H54 (cell line): ENCODE results near the gene IER5L.

Experiments
- DNase-seq: peaks from one replicate; pipeline ENCODE4 v3.0.0; 2011; ENCODE audit warnings: low spot score, mixed read lengths; ENCODE audit not compliant: insufficient read length
- FAIRE-seq: peaks from 3 replicates; lab custom pipeline; 2011; peaks lifted over from hg19 to GRCh38; lab: Jason Lieb, UNC
- POLR2A ChIP-seq: IDR thresholded peaks from 2 replicates; pipeline ENCODE4 v1.6.1; 2011; ENCODE audit warnings: low read depth, mild to moderate bottlenecking, low read length

IER5L gene

DNA sequence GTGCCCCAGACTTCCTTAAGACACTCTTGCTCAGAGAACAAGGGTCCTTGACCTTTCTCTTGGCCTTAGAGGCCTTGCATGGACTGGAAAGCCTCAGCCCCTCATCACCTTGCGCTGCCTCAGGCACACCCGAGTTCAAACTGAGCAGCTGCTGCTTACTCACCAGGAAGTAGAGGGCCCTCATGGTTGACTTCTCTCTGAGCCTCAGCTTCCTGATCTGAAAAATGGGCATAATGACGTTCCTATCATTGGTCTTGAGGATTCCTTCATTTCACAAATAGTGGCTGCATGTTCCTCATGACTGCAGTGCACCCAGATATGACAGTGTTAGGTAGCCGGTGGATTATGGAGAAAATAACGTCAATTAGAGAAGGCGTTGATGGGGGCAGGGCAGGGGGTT, 28.6 kb downstream of the IER5L start:
- no peak for FAIRE-seq
- DNase-seq: no peak
- TF ChIP-seq POLR2A: no peak

DNA sequence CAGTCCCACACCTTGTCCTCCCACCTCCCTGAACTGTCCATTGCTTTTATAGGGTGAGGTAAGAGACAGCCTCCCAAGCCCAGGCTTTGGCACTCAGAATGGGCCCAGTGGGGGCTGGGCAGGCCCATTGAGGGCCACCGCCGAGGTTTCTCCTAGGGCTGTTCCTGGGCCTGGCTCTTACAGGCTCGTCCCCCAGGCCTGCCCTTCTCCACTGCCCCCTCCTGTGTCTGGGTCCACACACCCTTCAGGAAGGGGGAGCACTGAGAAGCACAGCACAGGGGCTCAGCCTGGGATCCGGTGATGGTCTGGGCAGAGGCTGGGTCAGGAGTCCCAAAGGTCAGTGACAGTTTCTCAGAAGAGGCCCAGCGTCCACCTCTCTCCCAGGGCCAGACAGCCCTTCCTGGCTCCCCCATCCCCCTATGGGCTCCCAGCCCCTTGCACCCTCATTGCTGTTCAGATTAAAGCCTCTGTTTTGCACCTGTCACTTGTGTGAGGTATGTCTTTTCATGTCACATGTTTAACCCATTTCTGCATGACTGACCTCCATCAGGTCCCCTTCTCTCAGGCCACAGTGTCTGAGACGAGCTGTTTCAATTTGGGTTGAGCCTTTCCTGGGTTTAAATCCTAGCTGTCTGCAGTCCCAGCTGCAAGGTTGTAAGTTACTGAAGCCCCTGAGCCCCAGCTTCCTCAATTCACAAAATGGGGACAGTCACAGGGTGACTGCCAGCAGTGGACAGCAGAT, 29.4 kb downstream of the IER5L start:
- FAIRE-seq: no peak
- no peak for DNase-seq
- TF ChIP-seq POLR2A: no peak

DNA sequence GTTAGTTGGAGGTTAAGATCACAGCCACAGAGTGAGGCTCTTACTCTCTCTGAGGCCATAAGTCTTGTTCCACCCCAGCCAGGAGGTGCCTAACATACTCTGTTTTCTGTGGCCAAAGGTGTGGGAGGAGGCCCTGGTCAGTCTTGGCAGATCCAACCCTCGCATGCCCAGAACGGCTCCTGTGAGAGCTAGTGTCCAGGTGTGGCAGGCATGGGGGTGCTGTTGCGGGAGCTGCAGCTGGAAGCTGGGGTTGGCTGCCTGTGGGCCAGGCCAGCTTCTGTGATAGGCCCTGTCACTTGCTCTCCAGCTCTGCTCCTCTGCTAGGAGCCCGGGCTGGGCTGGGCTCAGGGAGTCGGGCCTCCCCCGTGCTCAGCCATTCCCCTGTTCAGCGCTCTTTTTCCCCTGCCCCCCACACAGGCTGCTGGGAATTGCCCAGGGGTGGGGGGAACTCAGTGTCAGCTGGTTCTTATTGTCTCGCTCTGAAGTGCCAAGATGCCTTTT, 31.6 kb downstream of the IER5L start:
- TF ChIP-seq POLR2A: no peak
- DNase-seq (no peak), FAIRE-seq (no peak)

DNA sequence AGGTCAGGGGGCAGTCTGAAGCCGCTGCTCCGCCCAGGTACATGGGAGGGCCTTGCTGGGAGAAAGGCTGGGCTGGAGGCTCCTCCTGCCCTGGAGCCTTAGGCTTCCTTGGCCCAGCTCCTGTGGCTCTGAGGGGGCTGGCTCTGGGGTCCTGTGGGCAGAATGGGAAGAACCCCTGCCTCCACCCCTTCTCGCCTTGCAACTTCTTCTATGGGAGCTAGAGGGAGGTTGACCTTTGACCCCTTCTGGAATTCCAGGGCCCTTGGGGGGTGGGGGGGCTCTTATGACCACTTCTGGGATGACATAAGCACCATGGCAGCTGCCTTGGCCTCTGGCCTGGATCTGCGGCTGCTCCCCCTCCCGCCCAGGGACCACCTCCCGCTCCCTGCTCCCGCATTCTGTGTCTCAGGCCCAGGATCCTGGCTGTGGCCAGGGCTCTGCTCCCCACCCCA, 32.2 kb downstream of the IER5L start:
- FAIRE-seq (no peak), DNase-seq (no peak)
- TF ChIP-seq POLR2A: no peak

DNA sequence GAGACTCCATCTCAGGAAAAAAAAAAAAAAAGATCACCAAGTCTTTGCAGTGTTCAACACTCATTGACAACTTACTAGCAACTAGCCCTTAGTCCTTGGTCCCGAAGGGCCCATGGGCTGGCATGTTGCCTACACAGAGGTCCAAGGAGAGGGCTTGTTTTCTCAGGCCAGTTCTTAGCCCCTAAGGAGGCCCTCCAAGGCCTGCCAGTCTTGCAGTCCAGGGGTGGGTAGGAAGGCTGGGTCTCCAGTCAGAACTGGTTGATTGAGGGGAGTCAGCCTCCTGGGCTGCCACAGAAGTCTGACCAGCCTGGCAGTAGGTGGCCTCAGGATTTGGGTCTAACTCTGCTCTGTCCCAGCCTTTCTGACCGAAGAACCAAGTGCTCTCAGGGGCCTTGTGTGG, 32.7 kb downstream of the IER5L start:
- TF ChIP-seq POLR2A: no peak
- FAIRE-seq: no peak
- no peak for DNase-seq

DNA sequence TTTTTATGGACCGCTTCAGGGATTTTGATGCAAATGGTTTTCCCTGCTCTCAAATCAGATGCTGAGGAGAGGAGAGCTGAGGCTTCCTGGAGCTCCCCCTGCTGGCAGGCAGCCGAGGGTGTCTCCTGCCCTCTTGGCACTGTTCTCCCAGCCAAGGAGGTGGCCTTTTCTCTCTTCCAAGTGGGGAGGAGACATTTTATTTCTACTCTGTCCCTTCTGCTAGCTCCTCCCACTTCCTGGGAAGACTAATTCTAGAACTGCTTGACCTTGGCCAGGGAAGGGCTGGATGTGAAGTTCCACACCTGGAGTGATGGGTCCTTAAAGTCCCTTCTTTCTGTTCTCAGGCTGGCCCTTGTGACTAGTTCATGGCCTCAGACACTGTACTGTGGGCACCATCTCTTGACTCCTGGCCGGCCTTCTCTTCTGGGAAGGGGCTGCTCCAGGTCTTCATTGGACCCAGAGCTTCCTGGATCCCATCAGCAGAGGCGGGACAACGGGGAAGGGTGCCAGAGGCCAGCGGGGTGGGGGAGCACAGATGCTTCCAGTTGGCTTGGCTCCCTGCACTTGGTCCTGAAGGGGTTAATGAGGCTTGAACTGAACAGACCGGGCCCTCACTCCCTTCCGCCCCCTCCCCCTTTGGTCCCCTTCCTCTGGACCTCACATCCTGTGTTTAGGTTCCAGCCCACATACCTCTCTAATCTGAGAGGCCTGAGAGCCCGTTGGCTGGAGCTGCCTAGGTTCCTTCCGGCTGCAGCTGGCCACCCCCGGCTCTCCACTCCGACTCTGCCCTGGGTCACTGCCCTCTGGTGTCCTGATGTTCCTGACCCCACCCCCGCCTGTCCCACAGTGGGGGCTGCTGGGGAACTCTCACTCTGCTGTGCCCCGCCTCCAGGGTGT, 34.8 kb downstream of the IER5L start:
- TF ChIP-seq POLR2A: no peak
- DNase-seq (peak; percentile 70), FAIRE-seq (no peak)

DNA sequence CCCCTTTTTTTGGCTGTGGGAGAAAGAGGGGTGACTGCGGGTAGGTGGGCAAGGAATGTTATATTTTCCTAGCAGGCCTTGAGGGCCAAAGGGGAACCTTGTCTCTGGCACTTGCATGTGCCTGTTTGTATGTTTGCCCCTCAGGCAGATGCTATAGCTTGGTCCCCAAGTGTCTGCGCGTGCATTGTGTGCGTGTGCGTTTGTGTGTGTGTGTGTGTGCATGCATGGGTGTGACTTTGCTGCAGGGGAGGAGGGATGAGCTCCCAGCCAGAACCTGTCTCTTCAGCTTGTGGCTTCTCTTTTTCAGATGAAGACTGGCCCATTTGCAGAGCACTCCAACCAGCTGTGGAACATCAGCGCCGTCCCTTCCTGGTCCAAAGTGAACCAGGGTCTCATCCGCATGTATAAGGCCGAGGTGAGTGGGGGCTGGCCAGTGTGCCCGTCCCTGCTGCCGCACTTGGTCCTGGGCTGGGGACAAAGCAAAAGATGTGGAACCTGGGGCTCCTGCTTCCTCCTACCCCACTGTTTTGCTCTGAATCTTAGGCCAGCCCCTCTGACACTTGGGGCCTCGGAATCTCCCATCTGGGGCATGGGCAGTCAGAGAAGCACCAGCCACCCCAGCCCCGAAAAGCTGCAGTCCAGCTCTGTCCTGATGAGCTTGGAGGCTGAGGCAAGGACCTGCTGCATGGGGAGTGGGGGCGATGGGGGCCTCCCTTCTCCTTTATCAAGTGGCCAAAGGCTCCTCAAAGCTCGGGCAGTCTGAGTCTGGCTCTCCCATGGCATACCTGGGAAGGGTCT, 35.7 kb downstream of the IER5L start:
- no peak for TF ChIP-seq POLR2A
- FAIRE-seq (no peak), DNase-seq (no peak)

DNA sequence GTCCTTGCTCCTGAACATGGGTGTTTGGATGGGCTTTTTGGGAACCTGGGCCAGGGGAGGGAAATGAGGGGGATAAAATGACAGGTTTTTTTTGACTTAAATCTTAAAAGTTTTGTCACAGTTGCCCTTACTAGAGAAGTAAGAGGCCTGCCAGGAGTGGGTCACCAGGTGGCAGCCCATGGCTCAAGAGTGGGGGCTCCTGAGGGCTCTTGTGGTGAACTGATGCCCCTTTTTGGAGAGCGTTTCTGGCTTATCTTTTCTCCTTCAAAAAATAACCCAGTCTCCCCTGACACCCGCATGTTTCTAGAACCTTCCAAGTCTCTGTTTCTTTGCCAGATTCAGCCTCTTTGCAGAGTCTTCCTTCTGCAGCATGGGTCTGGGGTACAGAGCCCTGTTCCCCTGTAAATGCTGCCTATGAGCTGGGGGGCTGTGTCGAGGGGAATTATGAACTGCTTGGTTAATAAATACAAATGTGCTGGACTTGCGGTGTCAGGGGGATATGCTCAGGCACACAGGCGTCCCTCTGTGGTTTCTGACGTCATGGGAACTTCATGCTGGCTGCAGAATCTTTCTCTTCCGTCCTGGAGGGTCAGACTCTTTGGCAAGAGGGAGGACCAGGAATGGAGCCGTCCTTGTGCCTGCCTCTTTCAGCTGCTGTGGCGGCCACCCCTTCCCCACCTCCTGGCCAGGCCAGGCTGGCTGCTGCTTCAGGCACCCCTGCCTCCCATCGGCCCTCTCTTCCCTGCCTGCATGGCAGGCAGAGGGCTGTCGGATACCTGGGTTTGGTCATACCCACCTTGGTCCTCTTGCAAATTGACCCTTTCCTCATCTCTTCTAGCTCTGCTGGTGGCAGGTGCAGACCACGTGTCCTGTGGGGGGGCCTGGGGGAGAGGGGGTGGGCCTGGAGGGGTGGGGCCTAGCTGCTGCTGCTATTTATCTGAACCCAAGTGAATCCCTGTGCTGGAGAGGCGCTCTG, 36.7 kb downstream of the IER5L start:
- no peak for TF ChIP-seq POLR2A
- FAIRE-seq (no peak), DNase-seq (no peak)

DNA sequence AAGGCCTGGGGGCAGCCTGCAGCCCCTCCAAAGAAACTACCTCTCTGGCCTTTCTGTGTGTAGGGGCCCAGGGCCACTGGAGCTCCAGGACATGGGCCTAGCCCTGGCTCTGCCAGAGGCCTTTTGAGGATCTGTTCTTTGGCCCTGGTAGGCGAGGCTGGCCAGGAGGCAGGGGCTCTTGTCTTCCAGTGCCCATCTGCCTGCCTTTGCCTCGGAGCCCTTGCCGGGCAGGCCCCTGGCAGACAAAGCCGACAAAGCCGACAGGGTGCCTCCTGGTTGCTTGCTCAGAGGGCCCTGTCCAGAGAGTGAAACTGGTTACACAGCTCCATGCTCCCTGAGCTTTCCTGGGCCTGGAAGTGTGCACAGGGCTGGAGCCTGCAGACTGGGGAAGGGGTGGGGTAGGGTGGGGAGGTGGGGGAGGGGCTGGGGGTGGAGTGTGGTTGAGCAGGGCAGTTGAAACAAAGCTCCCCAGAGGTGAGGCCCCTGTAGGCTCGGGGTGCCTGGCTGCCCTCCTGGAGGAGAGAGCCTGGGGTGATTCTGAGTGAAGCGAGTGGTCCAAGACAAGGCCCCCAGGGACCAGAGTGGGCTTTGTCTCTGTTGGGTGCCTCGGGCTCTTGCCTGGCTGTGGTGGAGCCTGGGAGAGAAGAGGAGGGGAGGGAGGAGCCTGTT, 37.5 kb downstream of the IER5L start:
- DNase-seq (no peak), FAIRE-seq (no peak)
- peak; percentile 24; the same call in 1 of the 2 replicates for TF ChIP-seq POLR2A

DNA sequence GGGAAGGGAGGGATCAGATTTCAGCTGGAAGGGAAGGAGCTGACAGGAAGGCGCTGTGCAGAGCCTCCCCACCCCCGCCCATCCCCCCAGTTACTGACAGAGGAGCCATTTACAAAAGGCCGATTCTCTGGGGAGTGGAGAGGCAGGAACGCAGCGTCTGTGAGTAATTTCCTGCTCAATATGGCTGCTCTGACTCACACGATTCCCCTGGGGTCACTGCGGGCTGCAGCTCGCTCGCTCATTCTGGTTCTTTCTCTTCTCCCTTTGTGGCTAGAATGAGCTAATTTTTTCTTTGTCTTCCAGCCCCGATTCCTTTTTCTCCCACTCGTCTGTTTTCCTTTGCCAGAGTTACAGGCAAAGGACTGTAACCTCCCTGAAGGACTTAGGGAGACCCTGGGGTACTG, 38.1 kb downstream of the IER5L start:
- peak; percentile 97 for DNase-seq
- 0 out of 2 replicates have a peak, but pooled peaks have one; percentile 33 for TF ChIP-seq POLR2A
- peak; percentile 87 for FAIRE-seq

DNA sequence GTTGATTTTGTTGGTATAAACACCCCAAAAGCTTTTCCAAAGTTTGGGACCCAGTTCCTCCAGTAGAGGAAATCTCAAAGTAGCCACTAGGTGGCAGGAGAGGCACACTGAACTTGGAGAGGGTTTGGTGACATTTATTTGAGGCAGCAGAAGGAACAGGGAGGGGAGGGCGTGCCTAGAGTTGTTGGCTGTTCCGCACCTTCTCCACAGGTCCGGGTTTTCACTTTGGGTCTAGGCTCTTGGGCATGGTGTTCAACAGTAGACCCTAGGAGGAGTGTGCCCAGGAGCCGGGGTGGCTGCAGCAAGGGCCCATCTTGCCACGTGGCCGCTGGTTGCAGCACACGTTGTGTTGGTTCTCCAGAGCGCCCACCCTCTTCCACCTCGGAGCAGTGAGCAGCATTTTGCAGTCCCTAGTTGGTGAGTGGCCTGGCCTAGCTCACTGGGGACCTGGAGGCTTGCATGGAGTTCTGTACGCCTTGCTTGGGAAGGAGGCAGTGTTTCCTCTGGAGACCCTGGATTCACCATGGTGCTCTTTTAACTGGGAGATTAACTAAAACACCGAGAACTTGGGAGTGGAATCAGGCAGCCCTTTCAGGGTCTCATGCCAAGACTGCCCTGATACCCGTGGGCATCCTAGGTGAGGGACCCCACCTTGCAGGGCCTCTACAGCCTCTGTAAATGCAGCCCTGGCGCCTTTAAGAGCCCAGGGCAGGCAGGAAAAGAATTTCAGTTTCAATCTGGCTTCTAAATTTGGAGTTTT, 38.6 kb downstream of the IER5L start:
- FAIRE-seq (peak; percentile 48), DNase-seq (peak; percentile 82)
- TF ChIP-seq POLR2A: no peak
